HUES6 (cell line): ENCODE results near the gene SLC22A13.

Experiments
- H3K27ac ChIP-seq: 2 replicates; pipeline ENCODE4 v1.7.0; 2013; ENCODE audit warnings: low read depth, mild to moderate bottlenecking, low read length, inconsistent platforms
- H3K27me3 ChIP-seq: 2 replicates; pipeline ENCODE4 v1.6.1; 2013; ENCODE audit warnings: low read length; ENCODE audit not compliant: control insufficient read depth, insufficient read depth
- H3K36me3 ChIP-seq: 2 replicates; pipeline ENCODE4 v1.6.1; 2013; ENCODE audit warnings: low read length; ENCODE audit not compliant: control insufficient read depth, insufficient read depth
- H3K4me1 ChIP-seq: 2 replicates; pipeline ENCODE4 v1.6.1; 2013; ENCODE audit warnings: low read length; ENCODE audit not compliant: control insufficient read depth, insufficient read depth
- H3K4me3 ChIP-seq: 2 replicates; pipeline ENCODE4 v1.5.1; 2013; ENCODE audit warnings: low read depth, low read length
- H3K9ac ChIP-seq: one replicate; pipeline ENCODE4 v1.6.1; 2013; ENCODE audit warnings: mild to moderate bottlenecking, low read length
- H3K9me3 ChIP-seq: 2 replicates; pipeline ENCODE4 v1.6.1; 2013; ENCODE audit warnings: low read depth, low read length; ENCODE audit not compliant: control insufficient read depth, insufficient read depth

SLC22A13 gene

GRCh38 chr3:38306941-38307340, 41.3 kb downstream of the SLC22A13 start:
- Histone ChIP-seq H3K9me3 (no peaks in the 10 kb centered on the region), H3K9ac (no peak overlapping the region), H3K4me3 (no peak overlapping the region), H3K27me3 (no peaks in the 10 kb centered on the region; the same call in 1 of the 2 replicates), H3K36me3 (no peaks in the 10 kb centered on the region), H3K27ac (no peak overlapping the region), H3K4me1 (no peaks in the 10 kb centered on the region)

GRCh38 chr3:38307599-38307998, 42.0 kb downstream of the SLC22A13 start:
- Histone ChIP-seq H3K27me3 (no peaks in the 10 kb centered on the region; the same call in 1 of the 2 replicates), H3K36me3 (no peaks in the 10 kb centered on the region), H3K4me1 (no peaks in the 10 kb centered on the region)

GRCh38 chr3:38308456-38308855, 42.8 kb downstream of the SLC22A13 start:
- Histone ChIP-seq H3K9ac (no peak overlapping the region), H3K9me3 (no peaks in the 10 kb centered on the region), H3K4me3 (no peak overlapping the region), H3K27me3 (no peaks in the 10 kb centered on the region; the same call in 1 of the 2 replicates), H3K36me3 (no peaks in the 10 kb centered on the region), H3K4me1 (no peaks in the 10 kb centered on the region), H3K27ac (no peak overlapping the region)

More at GRCh38 chr3:38307599-38307998, 42.0 kb downstream of the SLC22A13 start:
- Histone ChIP-seq H3K9ac (no peak overlapping the region), H3K27ac (no peak overlapping the region), H3K9me3 (no peaks in the 10 kb centered on the region), H3K4me3 (no peak overlapping the region)

- H3K4me1 ChIP-seq = peaks cover 3% of the 10 kb centered on the region; the same call in 1 of the 2 replicates
- H3K27ac ChIP-seq = no peak overlapping the region
- no peaks in the 10 kb centered on the region for H3K36me3 ChIP-seq
- no peaks in the 10 kb centered on the region; the same call in 1 of the 2 replicates for H3K27me3 ChIP-seq
- H3K9ac ChIP-seq = no peak overlapping the region
- H3K4me3 ChIP-seq = no peak overlapping the region
- no peaks in the 10 kb centered on the region for H3K9me3 ChIP-seq
These were observed 45.9 kb downstream of the SLC22A13 start for GRCh38 chr3:38311476-38311875.

- Histone ChIP-seq H3K9ac (no peak overlapping the region), H3K27me3 (no peaks in the 10 kb centered on the region; the same call in 1 of the 2 replicates), H3K27ac (no peak overlapping the region)
These were observed 46.3 kb downstream of the SLC22A13 start for GRCh38 chr3:38311941-38312340.

GRCh38 chr3:38312356-38312755, 46.7 kb downstream of the SLC22A13 start:
- peaks cover 3% of the 10 kb centered on the region; the same call in 1 of the 2 replicates for H3K4me1 ChIP-seq
- H3K36me3 ChIP-seq = no peaks in the 10 kb centered on the region
- no peak overlapping the region for H3K27ac ChIP-seq
- no peak overlapping the region for H3K4me3 ChIP-seq
- no peak overlapping the region for H3K9ac ChIP-seq
- H3K9me3 ChIP-seq = no peaks in the 10 kb centered on the region
- H3K27me3 ChIP-seq = no peaks in the 10 kb centered on the region; the same call in 1 of the 2 replicates

More at GRCh38 chr3:38311941-38312340, 46.3 kb downstream of the SLC22A13 start:
- no peaks in the 10 kb centered on the region for H3K9me3 ChIP-seq
- no peak overlapping the region for H3K4me3 ChIP-seq
- H3K4me1 ChIP-seq = peaks cover 3% of the 10 kb centered on the region; the same call in 1 of the 2 replicates
- no peaks in the 10 kb centered on the region for H3K36me3 ChIP-seq

- Histone ChIP-seq H3K9ac (no peak overlapping the region), H3K9me3 (no peaks in the 10 kb centered on the region), H3K4me1 (peaks cover 3% of the 10 kb centered on the region; the same call in 1 of the 2 replicates), H3K27me3 (no peaks in the 10 kb centered on the region; the same call in 1 of the 2 replicates), H3K4me3 (no peak overlapping the region), H3K27ac (no peak overlapping the region), H3K36me3 (no peaks in the 10 kb centered on the region)
These were observed 47.7 kb downstream of the SLC22A13 start for GRCh38 chr3:38313263-38313662.

GRCh38 chr3:38313695-38314094, 48.1 kb downstream of the SLC22A13 start:
- H3K4me1 ChIP-seq = peaks cover 3% of the 10 kb centered on the region; the same call in 1 of the 2 replicates
- no peaks in the 10 kb centered on the region; the same call in 1 of the 2 replicates for H3K27me3 ChIP-seq
- H3K9ac ChIP-seq = no peak overlapping the region
- H3K9me3 ChIP-seq = no peaks in the 10 kb centered on the region
- no peaks in the 10 kb centered on the region for H3K36me3 ChIP-seq
- H3K4me3 ChIP-seq = no peak overlapping the region
- no peak overlapping the region for H3K27ac ChIP-seq

- H3K9me3 ChIP-seq = no peaks in the 10 kb centered on the region
- H3K27me3 ChIP-seq = no peaks in the 10 kb centered on the region; the same call in 1 of the 2 replicates
- no peak overlapping the region for H3K27ac ChIP-seq
- H3K4me3 ChIP-seq = no peak overlapping the region
- H3K36me3 ChIP-seq = no peaks in the 10 kb centered on the region
- H3K9ac ChIP-seq = no peak overlapping the region
- H3K4me1 ChIP-seq = peaks cover 3% of the 10 kb centered on the region; the same call in 1 of the 2 replicates
These were observed 48.6 kb downstream of the SLC22A13 start for GRCh38 chr3:38314112-38314763.

- Histone ChIP-seq H3K4me3 (no peak overlapping the region), H3K36me3 (no peaks in the 10 kb centered on the region), H3K27me3 (no peaks in the 10 kb centered on the region), H3K4me1 (peaks cover 3% of the 10 kb centered on the region; the same call in 1 of the 2 replicates), H3K9me3 (no peaks in the 10 kb centered on the region), H3K9ac (no peak overlapping the region), H3K27ac (no peak overlapping the region)
These were observed 49.3 kb downstream of the SLC22A13 start for GRCh38 chr3:38314764-38315487.
